ENCODE results near the gene HEG1. TPM values are rescaled to one million over a fixed set of nuclear protein-coding genes. Genes with fewer than 3 reads are reported as not detected.

The HEG1 gene
- total and polyA plus RNA-seq, 2 of the 8 experiments (the other 6 are each of a cell fraction or from before 2014, with no cell fraction given): 5.3 to 9.7 TPM

GRCh38 chr3:124916837-124917409 lies 138.9 kb downstream of the HEG1 start (continued):
- TF ChIP-seq, protein P1, sequence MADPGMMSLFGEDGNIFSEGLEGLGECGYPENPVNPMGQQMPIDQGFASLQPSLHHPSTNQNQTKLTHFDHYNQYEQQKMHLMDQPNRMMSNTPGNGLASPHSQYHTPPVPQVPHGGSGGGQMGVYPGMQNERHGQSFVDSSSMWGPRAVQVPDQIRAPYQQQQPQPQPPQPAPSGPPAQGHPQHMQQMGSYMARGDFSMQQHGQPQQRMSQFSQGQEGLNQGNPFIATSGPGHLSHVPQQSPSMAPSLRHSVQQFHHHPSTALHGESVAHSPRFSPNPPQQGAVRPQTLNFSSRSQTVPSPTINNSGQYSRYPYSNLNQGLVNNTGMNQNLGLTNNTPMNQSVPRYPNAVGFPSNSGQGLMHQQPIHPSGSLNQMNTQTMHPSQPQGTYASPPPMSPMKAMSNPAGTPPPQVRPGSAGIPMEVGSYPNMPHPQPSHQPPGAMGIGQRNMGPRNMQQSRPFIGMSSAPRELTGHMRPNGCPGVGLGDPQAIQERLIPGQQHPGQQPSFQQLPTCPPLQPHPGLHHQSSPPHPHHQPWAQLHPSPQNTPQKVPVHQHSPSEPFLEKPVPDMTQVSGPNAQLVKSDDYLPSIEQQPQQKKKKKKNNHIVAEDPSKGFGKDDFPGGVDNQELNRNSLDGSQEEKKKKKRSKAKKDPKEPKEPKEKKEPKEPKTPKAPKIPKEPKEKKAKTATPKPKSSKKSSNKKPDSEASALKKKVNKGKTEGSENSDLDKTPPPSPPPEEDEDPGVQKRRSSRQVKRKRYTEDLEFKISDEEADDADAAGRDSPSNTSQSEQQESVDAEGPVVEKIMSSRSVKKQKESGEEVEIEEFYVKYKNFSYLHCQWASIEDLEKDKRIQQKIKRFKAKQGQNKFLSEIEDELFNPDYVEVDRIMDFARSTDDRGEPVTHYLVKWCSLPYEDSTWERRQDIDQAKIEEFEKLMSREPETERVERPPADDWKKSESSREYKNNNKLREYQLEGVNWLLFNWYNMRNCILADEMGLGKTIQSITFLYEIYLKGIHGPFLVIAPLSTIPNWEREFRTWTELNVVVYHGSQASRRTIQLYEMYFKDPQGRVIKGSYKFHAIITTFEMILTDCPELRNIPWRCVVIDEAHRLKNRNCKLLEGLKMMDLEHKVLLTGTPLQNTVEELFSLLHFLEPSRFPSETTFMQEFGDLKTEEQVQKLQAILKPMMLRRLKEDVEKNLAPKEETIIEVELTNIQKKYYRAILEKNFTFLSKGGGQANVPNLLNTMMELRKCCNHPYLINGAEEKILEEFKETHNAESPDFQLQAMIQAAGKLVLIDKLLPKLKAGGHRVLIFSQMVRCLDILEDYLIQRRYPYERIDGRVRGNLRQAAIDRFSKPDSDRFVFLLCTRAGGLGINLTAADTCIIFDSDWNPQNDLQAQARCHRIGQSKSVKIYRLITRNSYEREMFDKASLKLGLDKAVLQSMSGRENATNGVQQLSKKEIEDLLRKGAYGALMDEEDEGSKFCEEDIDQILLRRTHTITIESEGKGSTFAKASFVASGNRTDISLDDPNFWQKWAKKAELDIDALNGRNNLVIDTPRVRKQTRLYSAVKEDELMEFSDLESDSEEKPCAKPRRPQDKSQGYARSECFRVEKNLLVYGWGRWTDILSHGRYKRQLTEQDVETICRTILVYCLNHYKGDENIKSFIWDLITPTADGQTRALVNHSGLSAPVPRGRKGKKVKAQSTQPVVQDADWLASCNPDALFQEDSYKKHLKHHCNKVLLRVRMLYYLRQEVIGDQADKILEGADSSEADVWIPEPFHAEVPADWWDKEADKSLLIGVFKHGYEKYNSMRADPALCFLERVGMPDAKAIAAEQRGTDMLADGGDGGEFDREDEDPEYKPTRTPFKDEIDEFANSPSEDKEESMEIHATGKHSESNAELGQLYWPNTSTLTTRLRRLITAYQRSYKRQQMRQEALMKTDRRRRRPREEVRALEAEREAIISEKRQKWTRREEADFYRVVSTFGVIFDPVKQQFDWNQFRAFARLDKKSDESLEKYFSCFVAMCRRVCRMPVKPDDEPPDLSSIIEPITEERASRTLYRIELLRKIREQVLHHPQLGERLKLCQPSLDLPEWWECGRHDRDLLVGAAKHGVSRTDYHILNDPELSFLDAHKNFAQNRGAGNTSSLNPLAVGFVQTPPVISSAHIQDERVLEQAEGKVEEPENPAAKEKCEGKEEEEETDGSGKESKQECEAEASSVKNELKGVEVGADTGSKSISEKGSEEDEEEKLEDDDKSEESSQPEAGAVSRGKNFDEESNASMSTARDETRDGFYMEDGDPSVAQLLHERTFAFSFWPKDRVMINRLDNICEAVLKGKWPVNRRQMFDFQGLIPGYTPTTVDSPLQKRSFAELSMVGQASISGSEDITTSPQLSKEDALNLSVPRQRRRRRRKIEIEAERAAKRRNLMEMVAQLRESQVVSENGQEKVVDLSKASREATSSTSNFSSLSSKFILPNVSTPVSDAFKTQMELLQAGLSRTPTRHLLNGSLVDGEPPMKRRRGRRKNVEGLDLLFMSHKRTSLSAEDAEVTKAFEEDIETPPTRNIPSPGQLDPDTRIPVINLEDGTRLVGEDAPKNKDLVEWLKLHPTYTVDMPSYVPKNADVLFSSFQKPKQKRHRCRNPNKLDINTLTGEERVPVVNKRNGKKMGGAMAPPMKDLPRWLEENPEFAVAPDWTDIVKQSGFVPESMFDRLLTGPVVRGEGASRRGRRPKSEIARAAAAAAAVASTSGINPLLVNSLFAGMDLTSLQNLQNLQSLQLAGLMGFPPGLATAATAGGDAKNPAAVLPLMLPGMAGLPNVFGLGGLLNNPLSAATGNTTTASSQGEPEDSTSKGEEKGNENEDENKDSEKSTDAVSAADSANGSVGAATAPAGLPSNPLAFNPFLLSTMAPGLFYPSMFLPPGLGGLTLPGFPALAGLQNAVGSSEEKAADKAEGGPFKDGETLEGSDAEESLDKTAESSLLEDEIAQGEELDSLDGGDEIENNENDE (IDR thresholded peaks at IDR 0.05; ENCODE audit: insufficient replicate concordance, low read length): no peak
- TF ChIP-seq SP2 (IDR thresholded peaks at IDR 0.05; ENCODE audit: low read length) (no peak), GABPA (IDR thresholded peaks at IDR 0.05; ENCODE audit: borderline replicate concordance, insufficient read depth, low read length) (no peak), HDAC6 (IDR thresholded peaks at IDR 0.05; ENCODE audit: low read depth, low read length) (no peak), TEAD4 (IDR thresholded peaks at IDR 0.05; ENCODE audit: low read depth, low read length) (no peak)
- TF ChIP-seq, protein P2, sequence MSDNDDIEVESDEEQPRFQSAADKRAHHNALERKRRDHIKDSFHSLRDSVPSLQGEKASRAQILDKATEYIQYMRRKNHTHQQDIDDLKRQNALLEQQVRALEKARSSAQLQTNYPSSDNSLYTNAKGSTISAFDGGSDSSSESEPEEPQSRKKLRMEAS (IDR thresholded peaks at IDR 0.05): no peak
- TF ChIP-seq, protein P3, sequence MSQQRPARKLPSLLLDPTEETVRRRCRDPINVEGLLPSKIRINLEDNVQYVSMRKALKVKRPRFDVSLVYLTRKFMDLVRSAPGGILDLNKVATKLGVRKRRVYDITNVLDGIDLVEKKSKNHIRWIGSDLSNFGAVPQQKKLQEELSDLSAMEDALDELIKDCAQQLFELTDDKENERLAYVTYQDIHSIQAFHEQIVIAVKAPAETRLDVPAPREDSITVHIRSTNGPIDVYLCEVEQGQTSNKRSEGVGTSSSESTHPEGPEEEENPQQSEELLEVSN (IDR thresholded peaks at IDR 0.05): no peak

Measured in H1 (cell line).